ENCODE measurements around the gene ECSIT.

ECSIT gene

GRCh38 chr19:11499220-11499726 is 29.7 kb downstream of the ECSIT start:
- DNase-seq: no peak

- DNase-seq: peak in 1 of 2 donors; percentile 19
Measured at GRCh38 chr19:11496391-11497163, 32.4 kb downstream of the ECSIT start.

GRCh38 chr19:11495885-11496284 is 33.0 kb downstream of the ECSIT start:
- DNase-seq: no peak

GRCh38 chr19:11495481-11495880 is 33.5 kb downstream of the ECSIT start:
- DNase-seq: no peak

GRCh38 chr19:11494634-11495285 is 34.2 kb downstream of the ECSIT start:
- no peak for DNase-seq

- no peak for DNase-seq
Measured at GRCh38 chr19:11489378-11489777, 39.6 kb downstream of the ECSIT start.

GRCh38 chr19:11486661-11487503 is 42.1 kb downstream of the ECSIT start:
- DNase-seq: no peak

- DNase-seq: no peak
Measured at GRCh38 chr19:11485245-11485837, 43.6 kb downstream of the ECSIT start.

- no peak for DNase-seq
Measured at GRCh38 chr19:11483366-11484111, 45.4 kb downstream of the ECSIT start.

- peak; percentile 69 to 89 for DNase-seq
Measured at GRCh38 chr19:11482384-11483050, 46.4 kb downstream of the ECSIT start.

- peak; percentile 96 for DNase-seq
Measured at GRCh38 chr19:11481534-11482383, 47.2 kb downstream of the ECSIT start.

- DNase-seq: peak; percentile 57 to 76
Measured at GRCh38 chr19:11480715-11481533, 48.0 kb downstream of the ECSIT start, which contains the start of gene ELAVL3. Gene ELAVL3 (minus strand): TSS chr19:11481046. CDS start chr19:11480608, 438 bp downstream.

GRCh38 chr19:11479898-11480714 is 48.8 kb downstream of the ECSIT start:
- no peak for DNase-seq

GRCh38 chr19:11479090-11479897 is 49.6 kb downstream of the ECSIT start:
- peak; percentile 59 to 78 for DNase-seq

- peak in 1 of 2 donors; percentile 38 for DNase-seq
Measured at GRCh38 chr19:11478167-11479089, 50.5 kb downstream of the ECSIT start.

- DNase-seq: no peak
Measured at GRCh38 chr19:11475861-11476260, 53.1 kb downstream of the ECSIT start.
